ENCODE results near the gene DYDC2. TPM values are rescaled to one million over a fixed set of nuclear protein-coding genes. Genes with fewer than 3 reads are reported as not detected.

The DYDC2 gene
- total and polyA plus RNA-seq, 7 donors = not detected

Other genes starting within 250 kb of the DYDC2 start
- gene PLAC9, start 224.1 kb upstream of the DYDC2 start, total RNA-seq = 10 to 100 TPM in 1 of 4 donors, 1 to 10 TPM in 3; 5.4 to 14.6 (median 8.8) TPM
- 1 to 10 TPM; 8.5 to 9.5 (median 9.4) TPM for gene PLAC9, start 224.1 kb upstream of the DYDC2 start, polyA plus RNA-seq
- gene ANXA11, start 151.2 kb upstream of the DYDC2 start, total RNA-seq = 100 to 1,000 TPM; 120 to 389 (median 273) TPM
- 100 to 1,000 TPM; 112 to 164 (median 132) TPM for gene ANXA11, start 151.2 kb upstream of the DYDC2 start, polyA plus RNA-seq
- under 1 TPM in 1 of 4 donors, not detected in 3; 0.49 TPM for gene MAT1A, start 67.1 kb upstream of the DYDC2 start, total RNA-seq
- not detected for gene MAT1A, start 67.1 kb upstream of the DYDC2 start, polyA plus RNA-seq
- not detected for gene DYDC1, start within 50 bp of the DYDC2 start, total RNA-seq
- not detected for gene DYDC1, start within 50 bp of the DYDC2 start, polyA plus RNA-seq
- gene PRXL2A, start 51.8 kb downstream of the DYDC2 start, total RNA-seq = 10 to 100 TPM; 34.2 to 51.8 (median 41.4) TPM
- 10 to 100 TPM; 19.0 to 39.9 (median 28.4) TPM for gene PRXL2A, start 51.8 kb downstream of the DYDC2 start, polyA plus RNA-seq
- gene TSPAN14, start 97.5 kb downstream of the DYDC2 start, total RNA-seq = 10 to 100 TPM; 23.9 to 33.3 (median 25.7) TPM
- 10 to 100 TPM; 19.4 to 20.0 (median 19.6) TPM for gene TSPAN14, start 97.5 kb downstream of the DYDC2 start, polyA plus RNA-seq
- gene SH2D4B, start 181.1 kb downstream of the DYDC2 start, total RNA-seq = not detected
- gene SH2D4B, start 181.1 kb downstream of the DYDC2 start, polyA plus RNA-seq = under 1 TPM in 1 of 3 donors, not detected in 2; 0.01 TPM